Glomerular visceral epithelial cell (primary cell): ENCODE data around the gene LEMD3.

Source experiments
- DNase-seq: peaks from one replicate; pipeline ENCODE4 v3.0.0-alpha.2; 2016; ENCODE audit errors: extremely low spot score

The LEMD3 gene

GRCh38 chr12:65208125-65208524 is 38.7 kb downstream of the LEMD3 start:
- DNase-seq, result no peak

GRCh38 chr12:65208964-65209654 is 39.7 kb downstream of the LEMD3 start:
- no peak for DNase-seq

GRCh38 chr12:65209655-65210043 is 40.3 kb downstream of the LEMD3 start:
- DNase-seq, result no peak

- no peak for DNase-seq
These were observed 47.7 kb downstream of the LEMD3 start for GRCh38 chr12:65217086-65217485.

GRCh38 chr12:65220761-65221160 is 51.4 kb downstream of the LEMD3 start:
- no peak for DNase-seq

- peak; percentile 19 for DNase-seq
These were observed 60.1 kb downstream of the LEMD3 start for GRCh38 chr12:65229441-65229840.

GRCh38 chr12:65232476-65233077 is 63.2 kb downstream of the LEMD3 start:
- DNase-seq, result peak; percentile 18

- no peak for DNase-seq
These were observed 67.8 kb downstream of the LEMD3 start for GRCh38 chr12:65237153-65237552.

GRCh38 chr12:65238609-65239008 is 69.2 kb downstream of the LEMD3 start:
- no peak for DNase-seq

- DNase-seq, result no peak
These were observed 79.6 kb downstream of the LEMD3 start for GRCh38 chr12:65248656-65249633.

- no peak for DNase-seq
These were observed 83.1 kb downstream of the LEMD3 start for GRCh38 chr12:65252515-65252914.

- no peak for DNase-seq
These were observed 88.6 kb downstream of the LEMD3 start for GRCh38 chr12:65257986-65258385.

GRCh38 chr12:65259501-65259900 is 90.1 kb downstream of the LEMD3 start:
- DNase-seq, result no peak

GRCh38 chr12:65263777-65264176 is 94.4 kb downstream of the LEMD3 start:
- no peak for DNase-seq

- no peak for DNase-seq
These were observed 97.0 kb downstream of the LEMD3 start for GRCh38 chr12:65266408-65266807.

GRCh38 chr12:65269603-65270002 is 100.2 kb downstream of the LEMD3 start:
- DNase-seq, result no peak

- no peak for DNase-seq
These were observed 105.4 kb downstream of the LEMD3 start for GRCh38 chr12:65274602-65275272.

GRCh38 chr12:65275627-65276026 is 106.2 kb downstream of the LEMD3 start:
- DNase-seq, result no peak

- DNase-seq, result no peak
These were observed 107.6 kb downstream of the LEMD3 start for GRCh38 chr12:65276916-65277530.

- no peak for DNase-seq
These were observed 108.7 kb downstream of the LEMD3 start for GRCh38 chr12:65277994-65278575.
